ENCODE data around the gene GNG7.
A peak's percentile ranks its signal among the peaks of the same experiment; 100 is the strongest.
"Not testable (repeated sequence)": the region's sequence is repeated elsewhere in the genome, so short reads cannot be mapped to it uniquely, and the experiment has no call there.

GNG7 gene

DNA sequence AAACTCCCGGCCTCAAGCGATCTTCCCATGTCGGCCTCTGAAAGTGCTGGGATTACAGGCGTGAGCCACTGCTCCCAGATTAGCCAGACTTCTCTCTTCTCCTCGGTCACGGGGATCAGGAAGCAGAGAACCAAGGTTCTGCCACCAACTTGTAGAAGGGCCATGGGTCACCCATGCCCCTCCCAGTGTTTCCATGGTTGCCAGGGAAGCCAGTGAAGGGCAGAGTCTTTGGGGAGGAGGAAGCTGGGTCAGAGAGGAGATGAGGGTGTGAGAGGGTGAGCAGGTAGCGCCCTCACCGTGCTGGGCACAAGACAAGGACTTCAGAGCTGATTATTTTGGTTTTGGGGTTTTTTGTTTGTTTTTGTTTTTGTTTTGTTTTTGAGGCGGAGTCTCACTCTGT, 77.1 kb downstream of the GNG7 start:
- DNase-seq (ENCODE audit: extremely low read depth in 1 of 2, low read depth in 1 of 2): no peak

DNA sequence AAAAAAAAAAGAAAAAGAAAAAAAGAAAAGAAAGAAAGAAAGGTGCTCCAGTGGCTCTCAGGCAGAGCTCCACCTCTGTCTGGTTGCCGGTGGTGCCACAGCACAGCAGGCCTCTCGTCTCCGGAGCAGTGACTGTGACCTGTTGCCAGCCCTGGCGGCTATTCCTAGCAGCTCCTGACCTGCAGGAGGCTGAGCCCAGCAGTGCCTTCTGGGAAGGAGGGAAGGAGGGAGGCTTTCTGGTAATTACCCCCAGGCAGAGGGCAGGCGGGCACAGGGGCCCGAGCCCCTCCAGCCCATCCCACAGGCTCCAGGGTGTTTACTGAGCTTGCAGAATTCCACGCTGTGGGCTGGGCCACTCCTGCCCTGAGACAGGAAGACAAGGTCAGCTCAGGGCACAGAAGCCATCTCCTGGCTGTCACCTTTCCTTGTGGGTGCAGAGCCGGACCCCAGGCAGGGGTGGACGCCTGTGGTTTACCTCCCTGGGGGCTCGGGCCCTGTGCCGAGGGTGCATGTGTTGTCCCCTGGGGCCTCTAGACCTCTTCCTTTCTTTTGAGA, 77.9 kb downstream of the GNG7 start:
- DNase-seq (ENCODE audit: extremely low read depth in 1 of 2, low read depth in 1 of 2): no peak

DNA sequence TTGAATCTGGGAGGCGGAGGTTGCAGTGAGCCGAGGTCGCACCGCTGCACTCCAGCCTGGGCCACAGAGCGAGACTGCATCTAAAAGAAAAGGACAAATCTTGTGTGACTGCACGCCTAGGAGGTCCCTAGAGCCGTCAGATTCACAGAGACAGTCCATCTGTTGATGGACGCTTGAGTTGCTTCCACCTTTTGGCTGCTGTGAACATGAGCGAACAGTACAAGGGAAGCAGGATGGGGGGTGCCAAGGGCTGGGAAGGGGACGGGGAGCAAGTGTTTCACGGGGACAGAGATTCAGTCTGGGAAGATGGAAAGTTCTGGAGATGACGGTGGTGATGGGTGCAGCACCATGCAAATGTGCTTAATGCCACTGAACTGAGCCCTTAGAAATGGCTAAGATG, 78.7 kb downstream of the GNG7 start:
- no peak for DNase-seq (ENCODE audit: extremely low read depth in 1 of 2, low read depth in 1 of 2)

DNA sequence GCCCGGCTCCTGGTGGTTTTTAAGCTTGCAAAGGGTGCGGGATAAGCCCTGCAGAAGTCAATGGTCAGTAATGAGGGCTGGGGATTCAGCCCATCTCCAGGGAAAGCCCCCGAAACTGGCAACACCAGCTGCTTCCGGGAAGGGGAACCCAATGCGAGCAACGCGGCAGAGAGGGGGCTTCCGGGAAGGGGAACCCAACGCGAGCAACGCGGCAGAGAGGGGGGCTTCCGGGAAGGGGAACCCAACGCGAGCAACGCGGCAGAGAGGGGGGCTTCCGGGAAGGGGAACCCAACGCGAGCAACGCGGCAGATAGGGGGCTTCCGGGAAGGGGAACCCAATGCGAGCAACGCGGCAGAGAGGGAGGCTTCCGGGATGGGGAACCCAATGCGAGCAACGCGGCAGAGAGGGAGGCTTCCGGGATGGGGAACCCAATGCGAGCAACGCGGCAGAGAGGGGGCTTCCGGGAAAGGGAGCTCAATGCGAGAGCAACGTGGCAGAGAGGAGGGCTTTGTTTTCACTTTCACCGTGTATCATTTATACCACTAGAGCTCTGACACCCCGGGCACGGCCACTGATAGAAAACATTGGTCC, 80.0 kb downstream of the GNG7 start:
- peak in 1 of 2 donors; percentile 14 for DNase-seq (ENCODE audit: extremely low read depth in 1 of 2, low read depth in 1 of 2)

DNA sequence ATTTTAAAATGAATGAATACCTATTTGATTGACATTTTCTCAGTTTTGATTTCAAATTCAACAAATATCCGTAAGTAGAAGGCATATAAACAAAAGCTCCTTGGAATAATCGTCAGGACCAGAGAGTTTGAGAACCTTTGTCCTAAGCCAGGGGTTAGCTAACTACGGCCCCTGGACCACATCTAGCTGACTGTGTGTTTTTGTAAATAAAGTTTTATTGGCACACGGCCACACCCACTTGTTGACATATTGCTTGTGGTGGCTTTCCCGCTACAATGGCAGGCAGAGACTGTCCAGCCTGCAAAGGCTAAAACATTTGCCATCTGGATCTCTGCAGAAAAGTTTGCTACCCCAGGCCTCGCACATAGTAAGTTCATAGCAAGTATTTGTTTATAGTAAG, 83.4 kb downstream of the GNG7 start:
- DNase-seq (ENCODE audit: extremely low read depth in 1 of 2, low read depth in 1 of 2): no peak

DNA sequence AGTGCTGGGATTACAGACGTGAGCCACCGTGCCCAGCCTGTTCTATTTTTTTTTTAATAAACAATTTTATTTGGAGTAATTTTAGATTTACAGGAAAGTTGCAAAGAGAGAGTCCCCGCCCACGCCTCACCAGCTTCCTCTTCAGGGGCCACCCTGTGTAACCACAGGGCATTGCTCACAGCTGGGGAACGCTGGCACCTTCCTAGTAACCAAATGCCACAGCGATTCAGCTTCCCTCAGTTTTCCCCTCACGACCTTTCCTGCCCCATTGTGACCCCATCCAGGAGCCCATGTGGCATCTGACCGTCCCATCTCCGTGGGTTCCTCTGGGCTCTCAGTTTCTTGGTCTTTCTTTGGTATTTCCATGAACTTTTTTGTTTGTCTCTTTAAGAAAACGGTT, 83.9 kb downstream of the GNG7 start:
- DNase-seq (ENCODE audit: extremely low read depth in 1 of 2, low read depth in 1 of 2): peak; percentile 44 to 57

DNA sequence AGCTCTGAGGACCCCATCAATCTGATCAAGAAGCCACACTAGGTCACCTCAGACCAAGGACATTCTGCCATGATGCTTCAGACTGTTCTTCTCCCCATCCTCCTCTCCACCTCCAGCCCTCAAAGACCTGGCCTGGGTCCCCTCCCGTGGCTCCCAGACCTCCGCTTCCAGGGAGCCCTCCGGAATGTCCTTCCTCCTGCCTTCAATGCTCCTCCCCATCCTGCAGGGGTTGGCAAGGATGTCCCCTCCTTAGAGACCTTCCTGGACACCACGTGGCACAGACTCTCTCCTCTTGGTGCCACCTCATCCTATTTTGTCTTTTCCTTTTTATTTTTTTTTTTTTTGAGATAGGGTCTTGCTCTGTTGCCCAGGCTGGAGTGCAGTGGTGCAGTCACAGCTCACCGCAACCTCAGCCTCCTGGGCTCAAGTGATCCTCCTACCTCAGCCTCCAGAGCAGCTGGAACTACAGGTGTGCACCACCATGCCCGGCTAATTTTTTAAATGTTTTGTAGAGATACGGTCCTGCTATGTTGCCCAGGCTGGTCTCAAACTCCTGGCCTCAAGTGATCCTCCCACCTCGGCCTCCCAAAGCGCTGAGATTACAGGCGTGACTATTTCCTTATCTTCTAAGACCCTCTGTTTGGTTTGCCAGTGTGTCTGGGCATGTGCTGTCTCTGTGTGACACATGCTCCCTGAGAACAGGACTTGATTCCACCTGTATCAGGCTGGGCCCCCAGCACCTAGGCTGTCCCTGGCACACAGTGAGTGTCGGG, 84.9 kb downstream of the GNG7 start:
- no peak for DNase-seq (ENCODE audit: extremely low read depth in 1 of 2, low read depth in 1 of 2)

DNA sequence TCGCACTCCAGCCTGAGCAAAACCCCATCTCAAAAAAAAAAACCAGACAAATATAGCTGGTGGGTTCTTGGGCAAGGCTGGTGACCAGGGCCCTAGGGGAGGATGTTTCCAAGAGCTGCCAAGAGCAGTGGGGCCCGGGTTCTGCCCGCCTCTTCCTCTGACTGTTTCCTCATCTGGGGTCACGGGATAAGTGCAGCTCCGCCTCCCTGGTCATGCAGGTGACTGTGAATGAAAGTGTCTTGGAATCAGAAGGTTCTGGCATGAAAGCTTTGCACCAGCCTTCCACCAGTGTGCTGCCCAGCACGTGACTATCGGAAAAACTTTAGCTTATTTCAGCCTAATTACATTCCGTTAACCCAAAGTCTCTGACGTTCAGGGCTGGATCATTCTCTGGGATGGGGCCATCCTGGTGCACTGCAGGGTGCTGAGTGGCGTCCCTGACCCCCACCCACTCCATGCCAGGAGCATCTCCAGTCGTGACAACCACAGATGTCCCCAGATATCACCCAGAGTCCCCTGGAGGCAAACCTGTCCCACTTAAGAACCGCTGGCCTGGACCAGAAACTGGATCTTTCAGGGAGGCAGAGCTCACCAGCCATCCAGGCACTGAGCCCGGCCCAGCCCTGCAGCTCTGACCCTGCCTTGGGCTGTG, 85.6 kb downstream of the GNG7 start:
- DNase-seq (ENCODE audit: extremely low read depth in 1 of 2, low read depth in 1 of 2): no peak

DNA sequence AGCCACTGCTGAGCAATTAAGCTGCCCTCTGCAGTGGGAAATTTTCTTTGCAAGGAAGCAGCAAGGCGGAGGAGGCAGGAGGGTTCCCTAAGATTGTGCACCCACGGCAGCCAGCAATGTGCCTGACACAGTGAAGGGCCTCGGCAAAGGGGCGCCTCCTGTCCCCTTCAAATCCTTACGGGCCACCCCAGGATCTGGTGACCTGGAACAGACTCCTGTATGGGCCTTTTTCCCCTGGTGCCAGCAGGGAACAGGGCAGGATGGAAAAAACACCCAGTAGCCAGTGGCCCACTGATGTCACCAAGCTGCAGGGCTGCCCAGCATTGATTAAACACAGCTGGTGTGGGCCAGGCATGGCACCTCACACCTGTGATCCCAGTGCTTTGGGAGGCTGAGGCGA, 86.7 kb downstream of the GNG7 start:
- no peak for DNase-seq (ENCODE audit: extremely low read depth in 1 of 2, low read depth in 1 of 2)

DNA sequence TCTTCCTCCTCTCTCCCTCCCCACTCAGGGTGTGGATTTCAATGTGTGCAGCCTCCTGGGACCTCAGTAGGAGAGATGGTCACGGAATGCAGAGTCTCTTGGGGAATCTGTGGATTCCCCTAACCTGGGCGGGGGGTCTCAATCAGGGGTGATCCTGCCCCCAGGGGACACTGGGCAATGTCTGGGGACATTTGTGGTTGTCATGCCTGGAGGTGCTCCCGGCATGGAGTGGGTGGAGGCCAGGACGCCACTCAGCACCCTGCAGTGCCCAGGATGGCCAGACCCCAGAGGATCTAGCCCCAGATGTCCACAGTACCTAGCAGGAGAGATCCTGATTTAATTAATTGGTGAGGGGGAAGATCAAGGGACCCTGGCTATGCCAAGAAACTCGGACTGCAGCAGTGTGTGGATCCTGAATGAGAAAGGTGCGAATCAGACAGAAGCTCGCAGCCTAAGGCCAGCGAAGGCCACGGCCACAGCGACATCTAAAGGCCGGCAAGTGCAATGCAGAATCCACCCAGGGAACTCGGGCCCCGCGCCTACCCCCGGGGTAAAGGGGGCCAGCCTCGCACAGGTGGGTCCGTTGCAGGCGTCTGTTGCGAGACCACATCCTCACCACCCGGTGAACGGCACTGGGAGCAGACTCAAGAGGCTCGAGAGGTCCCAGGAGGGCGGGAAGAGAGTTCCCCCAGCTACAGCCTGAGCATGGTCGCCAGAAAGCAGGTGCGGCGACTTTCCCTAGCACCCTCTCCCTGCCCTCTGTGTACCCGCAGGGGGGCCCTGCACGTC, 88.8 kb downstream of the GNG7 start:
- DNase-seq (ENCODE audit: extremely low read depth in 1 of 2, low read depth in 1 of 2): peak; percentile 25 to 43

DNA sequence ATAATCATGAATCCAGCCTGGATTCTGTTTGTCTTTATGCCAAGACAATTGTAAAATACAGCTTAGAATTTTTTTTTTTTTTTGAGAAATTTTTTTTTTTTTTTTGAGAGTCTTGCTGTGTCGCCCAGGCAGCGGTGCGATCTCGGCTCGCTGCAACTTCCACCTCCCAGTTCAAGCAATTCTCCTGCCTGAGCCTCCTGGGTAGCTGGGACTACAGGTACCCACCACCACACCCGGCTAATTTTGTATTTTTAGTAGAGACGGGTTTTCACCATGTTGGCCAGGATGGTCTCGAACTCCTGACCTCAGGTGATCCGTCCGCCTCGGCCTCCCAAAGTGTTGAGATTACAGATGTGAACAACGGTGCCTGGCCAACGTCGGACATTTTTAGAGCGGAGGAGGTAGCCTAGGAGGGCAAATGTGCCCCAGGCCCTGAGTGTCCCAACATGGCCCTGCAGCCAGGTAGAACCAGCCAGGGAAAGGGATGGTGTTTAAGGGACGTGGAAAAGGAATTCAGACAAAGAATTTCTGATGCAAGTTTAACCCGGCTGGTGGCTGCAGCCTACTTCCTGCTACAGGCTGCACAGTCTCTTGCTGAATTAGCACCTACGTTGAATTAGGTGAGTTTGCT, 89.8 kb downstream of the GNG7 start:
- no peak for DNase-seq (ENCODE audit: extremely low read depth in 1 of 2, low read depth in 1 of 2)

DNA sequence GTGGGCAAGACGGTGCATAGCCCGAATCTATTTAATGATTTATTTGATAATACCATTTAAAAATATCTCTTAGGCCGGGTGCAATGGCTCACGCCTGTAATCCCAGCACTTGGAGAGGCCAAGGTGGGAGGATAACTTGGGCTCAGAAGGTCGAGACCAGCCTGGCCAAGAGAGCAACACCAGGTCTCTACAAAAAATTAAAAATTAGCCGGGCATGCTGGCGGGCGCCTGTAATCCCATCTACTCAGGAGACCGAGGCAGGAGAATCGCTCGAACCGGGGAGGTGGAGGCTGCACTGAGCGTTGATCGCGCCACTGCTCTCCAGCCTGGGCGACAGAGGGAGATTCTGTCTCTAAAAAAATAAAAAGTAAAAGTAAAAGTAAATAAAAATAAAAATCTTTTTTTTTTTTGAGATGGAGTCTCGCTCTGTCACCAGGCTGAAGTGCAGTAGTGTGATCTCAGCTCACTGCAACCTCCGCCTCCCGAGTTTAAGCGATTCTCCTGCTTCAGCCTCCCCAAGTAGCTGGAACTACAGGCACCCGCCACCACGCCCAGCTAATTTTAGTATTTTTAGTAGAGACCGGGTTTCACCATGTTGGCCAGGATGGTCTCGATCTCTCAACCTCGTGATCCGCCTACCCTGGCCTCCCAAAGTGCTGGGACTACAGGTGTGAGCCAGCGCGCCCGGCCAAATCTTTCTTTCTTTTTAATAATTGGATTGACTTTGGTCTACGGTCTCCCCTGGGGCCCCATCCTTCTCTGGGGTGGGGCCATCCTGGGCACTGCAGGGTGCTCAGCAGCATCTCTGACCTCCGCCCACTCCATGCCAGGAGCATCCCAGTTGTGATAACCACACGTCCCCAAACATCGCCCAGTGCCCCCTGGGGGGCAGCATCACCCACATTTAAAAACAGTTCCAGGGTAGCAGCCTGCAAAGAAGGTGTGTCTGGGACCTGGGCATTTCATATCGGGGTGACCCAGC, 90.7 kb downstream of the GNG7 start:
- DNase-seq (ENCODE audit: extremely low read depth in 1 of 2, low read depth in 1 of 2): no peak

DNA sequence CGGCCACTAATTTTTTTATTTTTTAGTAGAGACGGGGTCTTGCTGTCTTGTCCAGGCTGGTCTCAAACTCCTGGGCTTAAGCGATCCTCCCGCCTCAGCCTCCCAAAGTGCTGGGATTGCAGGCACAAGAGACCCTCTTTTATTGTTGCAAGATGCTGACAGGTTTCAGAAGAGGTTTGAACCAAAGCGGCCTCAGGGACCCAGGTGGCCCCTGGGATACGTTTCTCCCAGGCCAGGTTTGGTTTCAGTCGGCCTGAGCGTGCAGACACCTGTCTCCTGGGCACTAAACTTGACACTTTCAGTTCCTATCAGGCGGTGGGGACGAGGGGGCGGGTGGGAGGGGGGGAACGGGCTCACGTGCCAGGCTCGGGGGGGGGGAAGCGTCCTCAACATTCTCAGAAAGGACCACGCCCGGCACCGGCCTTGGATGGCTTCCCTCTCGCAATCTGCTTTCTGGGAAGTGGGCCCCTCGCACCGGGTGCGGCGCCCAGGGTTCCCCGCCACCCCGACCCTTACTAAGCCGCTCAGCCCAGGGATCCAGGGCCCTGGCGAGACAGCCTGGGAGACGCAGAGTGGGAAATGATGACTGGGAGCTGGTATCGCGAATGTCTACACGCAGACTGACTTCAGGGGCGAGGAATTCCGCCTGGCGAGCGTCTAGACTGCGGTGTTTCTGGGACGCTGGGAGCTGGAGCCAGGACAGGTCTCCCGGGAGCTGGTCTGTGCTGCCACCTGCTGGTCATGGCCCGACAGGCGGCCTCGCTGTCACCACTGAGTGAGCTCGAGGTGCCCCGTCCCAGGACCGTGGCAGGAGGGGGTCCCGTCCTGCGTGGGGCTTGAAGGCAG, 91.6 kb downstream of the GNG7 start:
- DNase-seq (ENCODE audit: extremely low read depth in 1 of 2, low read depth in 1 of 2): peak; percentile 74 to 85

DNA sequence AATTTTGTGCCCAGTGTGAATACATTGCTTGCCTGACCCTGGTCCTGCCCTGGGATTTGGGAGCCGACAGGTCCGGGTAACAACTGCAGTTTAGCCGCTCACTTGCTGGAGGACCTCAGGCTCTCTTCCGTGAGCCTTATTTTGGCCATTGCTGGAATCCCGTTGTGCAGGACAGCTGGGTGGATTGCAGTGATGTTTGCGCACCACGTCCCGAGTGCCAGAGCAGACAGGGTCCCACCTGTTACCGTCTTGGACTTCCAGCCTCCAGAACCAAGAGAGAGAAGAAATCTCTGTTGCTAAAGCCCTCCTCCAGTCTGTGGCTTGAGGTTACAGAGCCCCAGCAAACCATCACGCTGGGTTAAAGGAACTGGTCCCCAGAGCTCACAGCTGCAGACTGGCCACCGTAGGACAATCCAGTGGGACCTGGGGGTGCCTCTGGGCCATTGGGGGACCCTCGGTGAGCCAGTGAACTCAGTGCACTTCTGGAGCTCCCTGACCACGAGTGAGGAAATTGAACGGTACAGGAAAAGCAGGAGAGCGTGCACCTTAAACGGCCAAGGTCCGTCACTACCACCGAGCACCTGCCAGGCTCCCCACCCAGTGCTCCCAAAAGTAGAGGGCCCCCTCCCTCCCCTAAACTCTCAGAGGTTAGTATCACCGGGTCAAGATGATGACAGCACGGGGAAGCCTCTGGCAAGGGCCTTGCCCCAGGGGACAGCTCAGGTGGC, 92.9 kb downstream of the GNG7 start:
- DNase-seq (ENCODE audit: extremely low read depth in 1 of 2, low read depth in 1 of 2): no peak

DNA sequence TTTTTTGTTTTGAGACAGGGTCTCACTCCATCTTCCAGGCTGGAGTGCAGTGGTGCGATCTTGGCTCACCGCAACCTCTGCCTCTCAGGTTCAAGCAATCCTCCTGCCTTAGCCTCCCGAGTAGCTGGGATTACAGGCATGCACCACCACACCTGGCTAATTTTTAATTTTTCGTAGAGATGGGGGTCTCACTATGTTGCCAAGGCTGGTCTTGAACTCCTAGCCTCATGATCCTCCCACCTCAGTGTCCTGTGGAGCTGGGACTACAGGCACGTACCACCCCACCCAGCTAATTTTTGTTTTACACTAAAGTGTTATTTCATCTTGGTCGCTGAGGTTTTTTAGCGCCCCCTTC, 93.5 kb downstream of the GNG7 start:
- DNase-seq (ENCODE audit: extremely low read depth in 1 of 2, low read depth in 1 of 2): not testable (repeated sequence)

DNA sequence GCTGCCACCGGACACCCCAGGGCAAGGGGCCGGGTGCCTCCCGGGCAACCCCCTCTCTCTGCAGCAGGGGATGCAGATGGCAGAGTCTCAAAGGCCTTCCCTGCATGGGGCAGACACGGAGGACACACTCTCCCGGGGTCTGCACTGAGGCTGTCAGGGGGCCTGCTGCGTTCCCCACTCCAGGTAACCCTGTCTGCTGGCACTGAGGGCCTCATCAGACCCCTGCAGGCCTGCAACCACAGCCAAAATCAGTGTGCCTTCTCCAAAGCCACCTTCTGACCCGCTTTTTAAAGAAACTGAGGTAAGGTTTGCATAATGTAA, 93.9 kb downstream of the GNG7 start:
- no peak for DNase-seq (ENCODE audit: extremely low read depth in 1 of 2, low read depth in 1 of 2)

DNA sequence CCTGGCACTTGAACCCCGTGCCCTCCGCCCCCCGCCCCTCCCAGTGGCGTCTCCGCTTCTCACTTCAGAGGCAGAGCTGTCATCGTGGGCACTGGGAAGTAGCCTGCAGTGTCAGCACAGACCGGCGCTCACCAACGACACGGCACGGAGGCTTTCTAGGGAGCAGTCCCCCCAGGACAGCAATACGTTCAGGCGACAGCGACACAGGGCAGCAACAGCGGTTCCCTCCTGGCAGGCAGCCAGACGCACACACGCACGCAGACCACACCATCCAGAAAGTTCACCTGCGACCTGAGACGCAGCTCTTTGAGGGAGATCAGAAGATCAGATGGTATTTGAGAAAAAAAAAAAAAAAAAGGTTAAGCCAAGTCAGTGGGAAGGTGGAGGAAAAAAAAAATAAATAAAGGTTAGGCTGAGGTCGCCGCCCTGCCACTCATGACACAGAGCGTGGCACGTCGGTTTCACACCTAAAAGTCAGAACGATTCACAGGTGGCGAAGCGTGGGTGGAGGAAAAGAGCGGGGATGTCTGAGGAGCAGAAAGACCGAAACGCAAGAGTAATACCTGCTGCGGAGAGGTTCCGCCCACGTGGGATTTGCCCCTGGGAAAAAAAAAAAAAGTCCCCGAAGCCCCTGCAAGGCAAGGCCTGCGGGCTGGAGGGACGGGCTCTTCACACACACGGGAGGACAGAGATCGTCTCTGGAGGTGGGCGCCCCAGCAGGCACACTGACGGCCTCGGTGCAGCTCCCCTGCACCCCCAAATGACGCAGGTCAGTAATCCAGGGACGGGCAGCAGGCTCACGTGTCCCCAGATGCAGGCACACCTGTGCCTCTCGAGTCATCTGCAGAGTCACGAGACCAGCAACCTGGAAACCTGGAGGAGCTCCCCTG, 94.5 kb downstream of the GNG7 start:
- DNase-seq (ENCODE audit: extremely low read depth in 1 of 2, low read depth in 1 of 2): peak; percentile 46 to 77
